ENCODE measurements around the gene RBM20. TPM values are rescaled to one million over a fixed set of nuclear protein-coding genes. Genes with fewer than 3 reads are reported as not detected.
A peak's percentile ranks its signal among the peaks of the same experiment; 100 is the strongest.

The RBM20 gene
- total RNA-seq, 2 experiments from 2014 or later: 0.38 to 0.72 TPM

GRCh38 chr10:110885932-110886674 lies 242.0 kb downstream of the RBM20 start:
- peak overlapping the region; percentile 11 for H3K4me3 Mint-ChIP-seq
- TF ChIP-seq CTCF (IDR thresholded peaks at IDR 0.05): no peak
- peaks cover 63% of the 10 kb centered on the region for H3K36me3 Mint-ChIP-seq (ENCODE audit: low read depth)
- CTCF ChIA-PET: interaction anchor here (0.7 to 1.5 kb wide), 8 partner anchors 12 to 140 kb away, joined by 3 to 7 read pairs (median 4); partner anchors contain the start of gene PDCD4
- H3K27ac Mint-ChIP-seq: peak overlapping the region; percentile 69
- POLR2A ChIA-PET: interaction anchor here (1.0 to 1.4 kb wide), 4 partner anchors 15 to 113 kb away, joined by 3 to 4 read pairs (median 4); partner anchors contain the start of gene PDCD4
- DNase-seq (no peak), ATAC-seq (peak; percentile 28)
- peaks cover 54% of the 10 kb centered on the region for H3K4me1 Mint-ChIP-seq (ENCODE audit: low read depth)
- intact Hi-C loops (cut with micrococcal nuclease): no loop called here
- H3K9me3 Mint-ChIP-seq: no peaks in the 10 kb centered on the region
- H3K27me3 Mint-ChIP-seq: no peaks in the 10 kb centered on the region

DNA sequence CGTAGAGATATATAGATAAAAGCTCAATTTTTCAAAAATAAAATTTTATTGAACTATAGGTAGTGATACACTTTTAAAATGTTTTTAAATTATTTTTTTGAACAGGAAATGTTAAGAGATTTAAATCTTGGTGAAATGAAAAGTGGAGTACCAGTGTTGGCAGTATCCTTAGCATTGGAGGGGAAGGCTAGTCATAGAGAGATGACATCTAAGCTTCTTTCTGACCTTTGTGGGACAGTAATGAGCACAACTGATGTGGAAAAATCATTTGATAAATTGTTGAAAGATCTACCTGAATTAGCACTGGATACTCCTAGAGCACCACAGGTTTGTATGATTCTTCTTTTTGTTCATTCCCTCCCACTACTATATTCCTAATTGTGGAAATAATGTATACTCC lies 243.4 kb downstream of the RBM20 start:
- Mint-ChIP-seq H3K4me3 (no peak overlapping the region), H3K4me1 (ENCODE audit: low read depth) (peaks cover 50% of the 10 kb centered on the region), H3K36me3 (ENCODE audit: low read depth) (peaks cover 54% of the 10 kb centered on the region), H3K9me3 (no peaks in the 10 kb centered on the region), H3K27me3 (no peaks in the 10 kb centered on the region), H3K27ac (peak overlapping the region; percentile 72)
- no peak for DNase-seq
- ChIA-PET CTCF (interaction anchor here (0.9 to 1.8 kb wide), 9 partner anchors 9 to 157 kb away, joined by 3 to 9 read pairs (median 3); partner anchors contain the start of genes BBIP1 and SHOC2), POLR2A (interaction anchor here (0.7 to 1.4 kb wide), 4 partner anchors 11 to 114 kb away, joined by 3 read pairs; partner anchors contain the start of gene PDCD4)
- TF ChIP-seq CTCF (IDR thresholded peaks at IDR 0.05): no peak
- peak; percentile 45 for ATAC-seq
- intact Hi-C loops (cut with micrococcal nuclease): no loop called here

Other genes starting within 250 kb of the RBM20 start
- 10 to 100 TPM; 49.4 to 50.8 TPM for gene DUSP5, start 146.4 kb upstream of the RBM20 start, total RNA-seq
- 10 to 100 TPM; 69.7 to 71.2 TPM for gene SMC3, start 76.6 kb upstream of the RBM20 start, total RNA-seq
- gene PDCD4, start 227.6 kb downstream of the RBM20 start, total RNA-seq: 100 to 1,000 TPM; 186 to 190 TPM